HG03097 (cell line): ENCODE measurements around the gene AK4.
A peak's percentile ranks its signal among the peaks of the same experiment; 100 is the strongest.
"Not testable (repeated sequence)": the region's sequence is repeated elsewhere in the genome, so short reads cannot be mapped to it uniquely, and the experiment has no call there.

ENCODE experiments used
- ATAC-seq: cut with Tn5 transposase; IDR thresholded peaks from one replicate; pipeline ENCODE4 v1.9.1; 2021; ENCODE audit not compliant: unreplicated experiment, low FRiP score

Gene AK4

DNA sequence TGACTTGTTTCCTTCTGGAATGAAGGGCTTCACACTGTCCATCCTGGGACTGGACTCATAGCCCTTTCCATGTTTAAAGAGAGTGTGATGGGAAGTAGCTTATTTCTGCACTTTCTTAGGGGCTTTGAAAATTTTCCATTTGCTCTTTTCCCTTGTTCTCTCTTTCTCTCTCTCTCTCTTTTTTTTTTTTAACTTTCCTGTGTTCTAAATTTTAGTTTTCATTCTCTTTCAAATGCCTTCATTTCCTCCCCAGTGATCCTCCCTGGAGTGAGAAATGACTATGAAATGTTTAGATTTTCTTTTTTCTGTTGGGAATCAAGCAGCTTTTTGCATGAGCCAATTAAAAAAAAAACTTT is 2.1 kb downstream of the AK4 start:
- no peak for ATAC-seq

DNA sequence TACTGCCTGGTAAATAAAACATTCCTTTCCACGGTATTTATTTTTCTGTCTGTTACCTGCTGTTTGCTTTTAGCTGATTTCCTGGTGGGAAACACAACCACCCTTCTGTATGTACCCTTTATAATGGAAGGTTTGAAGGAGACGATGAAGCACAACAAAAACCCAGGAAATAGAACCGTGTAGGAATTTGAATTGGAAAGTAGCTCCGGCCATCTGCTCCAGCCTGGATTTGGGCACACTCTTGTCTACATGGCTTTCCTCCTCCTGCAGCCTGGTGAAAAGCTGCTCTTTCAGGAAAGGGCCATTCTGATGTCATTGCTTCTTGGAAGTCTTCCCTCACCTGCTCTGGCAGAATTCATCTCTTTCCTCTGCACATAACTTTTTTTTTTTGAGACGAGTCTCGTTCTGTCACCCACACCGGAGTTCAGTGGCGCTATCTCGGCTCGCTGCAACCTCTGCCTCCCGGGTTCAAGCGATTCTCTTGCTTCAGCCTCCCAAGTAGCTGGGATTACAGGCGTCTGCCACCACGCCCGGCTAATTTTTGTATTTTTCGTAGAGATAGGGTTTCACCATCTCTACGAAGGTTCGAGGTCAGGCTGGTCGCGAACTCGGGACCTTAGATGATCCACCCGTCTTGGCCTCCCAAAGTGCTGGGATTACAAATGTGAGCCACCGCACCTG is 2.7 kb downstream of the AK4 start:
- ATAC-seq = no peak

DNA sequence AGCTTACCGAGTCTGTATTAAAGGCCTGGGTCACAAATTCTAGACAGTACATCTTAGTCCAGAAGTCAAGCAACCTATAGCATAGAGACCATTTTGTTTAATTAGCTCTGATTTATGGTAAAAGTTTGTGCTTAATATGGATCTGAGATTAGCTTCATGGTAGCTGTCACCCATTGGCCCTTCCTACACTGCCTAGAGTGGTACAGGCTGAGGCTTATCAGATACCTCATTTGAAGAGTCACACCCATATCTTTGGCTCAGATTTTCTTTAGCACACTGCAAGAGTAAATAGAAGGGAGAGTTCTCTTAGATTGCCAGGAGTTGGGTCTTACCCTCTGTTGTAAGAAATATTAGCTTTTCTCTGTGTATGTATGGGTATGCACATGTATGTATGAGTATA is 3.6 kb downstream of the AK4 start:
- ATAC-seq = no peak

GRCh38 chr1:65153635-65154034 is 5.6 kb downstream of the AK4 start:
- ATAC-seq = no peak

DNA sequence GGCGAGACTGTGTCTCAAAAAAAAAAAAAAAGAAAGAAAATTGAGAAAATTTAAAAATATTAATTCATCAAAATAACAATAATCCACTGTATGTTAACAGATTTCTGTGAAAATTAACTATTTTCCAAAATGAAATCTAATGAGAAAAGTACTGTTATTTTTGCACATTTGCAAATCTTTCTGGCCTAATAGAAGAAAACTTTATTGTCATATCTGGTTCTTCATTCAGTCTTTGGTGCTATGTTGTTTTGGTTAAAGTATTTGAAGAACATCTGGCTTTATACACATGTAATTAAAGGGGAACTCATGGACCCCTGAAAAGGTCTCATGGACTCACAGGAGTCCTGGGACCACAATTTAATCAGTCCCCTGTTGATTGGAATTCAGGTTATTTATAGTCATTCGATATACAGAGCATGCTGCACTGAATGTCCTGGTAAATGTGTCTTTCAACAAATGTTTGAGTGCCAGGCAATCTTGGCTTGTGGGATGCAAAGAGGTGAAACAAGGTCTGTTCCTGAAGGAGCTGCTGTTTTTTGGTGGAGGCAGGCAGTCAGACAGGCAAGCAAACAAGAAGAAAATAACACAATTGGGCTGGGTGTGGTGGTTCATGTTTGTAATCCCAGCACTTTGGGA is 9.0 kb downstream of the AK4 start:
- ATAC-seq = no peak

DNA sequence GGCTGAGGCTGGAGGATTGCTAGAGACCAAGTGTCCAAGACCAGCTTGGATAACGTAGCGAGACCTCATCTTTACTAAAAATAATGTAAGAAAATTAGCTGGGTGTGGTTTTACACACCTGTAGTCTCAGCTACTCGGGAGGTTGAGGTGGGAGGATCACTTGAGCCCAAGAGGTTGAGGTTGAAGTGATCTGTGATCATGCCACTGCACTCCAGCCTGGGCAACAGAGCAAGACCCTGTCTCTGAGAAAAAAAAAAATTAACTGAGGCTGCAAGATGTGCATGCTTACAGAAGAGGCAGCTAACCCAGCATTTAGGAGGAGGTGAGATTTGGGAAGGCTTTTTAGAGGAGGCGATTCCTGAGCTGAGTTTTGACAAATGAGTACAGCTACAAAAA is 9.5 kb downstream of the AK4 start:
- no peak for ATAC-seq

DNA sequence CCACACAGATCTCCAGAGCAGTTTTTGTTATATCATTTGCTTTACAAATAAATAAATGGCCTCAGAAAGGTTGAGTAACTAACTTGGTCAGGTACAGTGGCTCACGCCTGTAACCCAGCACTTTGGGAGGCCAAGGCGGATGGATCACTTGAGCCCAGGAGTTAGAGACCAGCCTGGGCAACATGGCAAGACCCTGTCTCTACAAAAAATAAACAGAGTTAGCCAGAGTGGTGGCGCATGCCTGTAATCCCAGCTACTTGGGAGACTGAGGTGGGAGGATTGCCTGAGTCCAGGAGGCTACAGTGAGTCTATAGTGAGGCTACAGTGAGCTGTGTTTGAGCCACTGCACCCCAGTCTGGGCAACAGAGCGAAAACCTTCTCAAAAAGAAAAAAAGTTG is 11.3 kb downstream of the AK4 start:
- ATAC-seq = not testable (repeated sequence)

GRCh38 chr1:65159801-65160523 is 12.0 kb downstream of the AK4 start:
- no peak for ATAC-seq

GRCh38 chr1:65163201-65163805 is 15.3 kb downstream of the AK4 start:
- no peak for ATAC-seq

DNA sequence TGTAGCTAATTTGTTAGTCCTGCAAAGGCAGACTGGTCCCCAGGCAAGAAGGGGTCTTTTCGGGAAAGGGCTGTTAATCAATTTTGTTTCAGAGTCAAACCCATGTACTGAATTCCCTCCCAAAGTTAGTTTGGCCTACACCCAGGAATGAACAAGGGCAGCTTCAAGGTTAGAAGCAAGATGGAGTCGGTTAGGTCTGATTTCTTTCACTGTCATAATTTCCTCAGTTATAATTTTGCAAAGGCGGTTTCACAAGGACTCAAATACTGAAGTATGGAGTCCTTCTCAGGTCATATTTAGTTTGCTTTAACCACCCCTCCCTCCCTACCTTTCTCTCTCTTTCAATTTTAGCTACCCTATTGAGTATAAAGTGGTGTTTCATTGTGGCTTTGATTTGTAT is 16.1 kb downstream of the AK4 start:
- not testable (repeated sequence) for ATAC-seq

DNA sequence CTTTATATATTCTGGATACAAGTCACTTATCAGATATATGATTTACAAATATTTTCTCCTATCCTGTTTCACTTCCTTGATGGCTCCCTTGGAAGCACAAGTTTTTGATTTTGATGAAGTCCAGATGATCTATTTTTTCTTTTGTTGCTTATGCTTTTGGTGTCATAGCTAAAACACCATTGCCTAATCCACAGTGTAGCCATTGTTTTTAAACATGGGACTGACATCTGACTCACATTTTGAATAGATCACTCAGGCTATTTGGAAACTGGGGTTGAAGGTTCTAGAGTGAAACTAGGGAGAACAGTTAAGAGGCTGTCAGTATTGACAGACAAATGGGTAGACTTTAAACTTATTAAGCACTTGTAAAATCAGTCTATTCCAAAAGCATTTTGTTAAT is 16.6 kb downstream of the AK4 start:
- ATAC-seq = no peak

- peak; percentile 78 for ATAC-seq
Measured at GRCh38 chr1:65165269-65165993, 17.4 kb downstream of the AK4 start.

- ATAC-seq = no peak
Measured at GRCh38 chr1:65166572-65167305, 18.7 kb downstream of the AK4 start.

GRCh38 chr1:65167586-65168242 is 19.7 kb downstream of the AK4 start:
- no peak for ATAC-seq

GRCh38 chr1:65168867-65169266 is 20.9 kb downstream of the AK4 start:
- ATAC-seq = no peak

- no peak for ATAC-seq
Measured at GRCh38 chr1:65170511-65171142, 22.6 kb downstream of the AK4 start.

- no peak for ATAC-seq
Measured at GRCh38 chr1:65172936-65173690, 25.1 kb downstream of the AK4 start.

DNA sequence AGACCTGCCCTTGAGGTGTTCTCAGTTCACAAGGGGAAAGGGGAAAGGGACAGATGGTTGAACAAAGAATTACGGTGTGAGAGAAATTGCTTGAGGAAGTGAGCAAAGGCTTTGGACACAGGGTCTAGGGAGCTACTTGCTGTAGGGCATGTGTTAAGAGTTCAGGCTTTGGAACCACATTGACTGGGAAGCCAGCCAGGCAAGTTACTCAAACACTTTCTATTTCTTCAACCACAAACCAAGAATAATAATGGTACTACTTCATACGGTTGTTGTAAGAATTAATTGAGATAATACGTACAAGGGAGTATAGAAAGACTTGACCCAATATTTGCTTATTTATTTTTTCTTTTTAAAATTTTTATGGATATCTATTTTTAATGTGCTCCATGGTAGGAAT is 26.6 kb downstream of the AK4 start:
- peak; percentile 82 for ATAC-seq
